T1000 (cell line): ENCODE measurements around the gene ACVRL1.

ENCODE experiments used
- DNase-seq: peaks from one replicate; lab custom pipeline; 2025; ENCODE audit warnings: mixed read lengths; lab: John Stamatoyannopoulos, UW

Gene ACVRL1

GRCh38 chr12:51915951-51916350, 8.6 kb downstream of the ACVRL1 start:
- no peak for DNase-seq

- DNase-seq = no peak
These were observed 9.8 kb downstream of the ACVRL1 start for GRCh38 chr12:51917041-51917590.

DNA sequence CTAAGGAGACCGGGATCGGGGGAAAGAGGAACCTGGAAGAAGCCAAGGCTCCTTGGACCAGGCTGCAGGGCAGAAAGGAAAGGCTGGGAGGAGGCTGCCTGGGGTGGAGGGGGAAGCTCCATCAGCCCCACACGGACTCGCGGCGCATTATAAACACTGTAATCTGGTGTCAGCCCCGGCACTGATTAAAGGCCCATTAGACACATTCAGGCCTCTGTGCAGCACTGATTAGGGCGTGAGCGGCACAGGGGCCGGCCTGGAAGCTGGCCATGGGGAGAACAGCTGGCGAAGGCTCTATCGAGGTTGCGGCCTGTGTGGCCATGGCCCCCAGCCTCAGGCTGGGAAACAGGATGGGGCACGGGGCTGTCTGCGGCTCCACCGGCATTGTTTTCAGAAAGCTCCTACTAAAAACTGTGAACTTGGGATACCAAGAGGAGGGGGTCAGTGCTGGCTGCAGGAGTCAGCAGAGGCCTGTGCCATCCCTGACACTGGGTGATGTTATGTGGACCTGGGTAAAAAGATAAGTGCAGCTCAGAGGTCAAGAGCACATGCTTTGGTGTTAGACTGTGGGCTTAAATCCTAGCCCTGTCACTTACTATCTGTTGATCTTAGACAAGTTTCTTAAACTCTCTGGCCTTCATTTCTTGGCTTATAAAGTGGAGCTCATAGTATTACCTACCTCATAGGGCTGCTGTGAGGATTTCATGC, 10.6 kb downstream of the ACVRL1 start:
- DNase-seq = no peak

DNA sequence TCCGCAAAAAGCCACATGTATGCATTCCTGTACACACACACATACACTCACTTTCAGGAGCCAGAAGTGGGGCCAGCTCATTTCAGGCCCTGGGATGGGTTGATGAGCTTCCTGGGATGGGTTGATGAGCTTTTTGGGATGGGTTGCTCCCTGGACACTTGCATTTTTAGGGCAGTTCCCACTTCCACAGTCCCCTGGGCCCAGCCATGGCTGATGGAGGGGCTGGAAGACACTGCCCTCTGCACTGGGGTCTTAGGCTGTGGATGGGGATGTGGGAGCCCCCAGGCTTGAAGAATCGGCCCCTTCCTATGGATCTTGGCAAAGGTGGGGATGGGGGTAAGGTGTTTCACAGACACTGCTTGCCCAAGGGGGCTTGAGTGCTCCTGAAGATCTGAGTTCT, 12.7 kb downstream of the ACVRL1 start:
- no peak for DNase-seq

DNA sequence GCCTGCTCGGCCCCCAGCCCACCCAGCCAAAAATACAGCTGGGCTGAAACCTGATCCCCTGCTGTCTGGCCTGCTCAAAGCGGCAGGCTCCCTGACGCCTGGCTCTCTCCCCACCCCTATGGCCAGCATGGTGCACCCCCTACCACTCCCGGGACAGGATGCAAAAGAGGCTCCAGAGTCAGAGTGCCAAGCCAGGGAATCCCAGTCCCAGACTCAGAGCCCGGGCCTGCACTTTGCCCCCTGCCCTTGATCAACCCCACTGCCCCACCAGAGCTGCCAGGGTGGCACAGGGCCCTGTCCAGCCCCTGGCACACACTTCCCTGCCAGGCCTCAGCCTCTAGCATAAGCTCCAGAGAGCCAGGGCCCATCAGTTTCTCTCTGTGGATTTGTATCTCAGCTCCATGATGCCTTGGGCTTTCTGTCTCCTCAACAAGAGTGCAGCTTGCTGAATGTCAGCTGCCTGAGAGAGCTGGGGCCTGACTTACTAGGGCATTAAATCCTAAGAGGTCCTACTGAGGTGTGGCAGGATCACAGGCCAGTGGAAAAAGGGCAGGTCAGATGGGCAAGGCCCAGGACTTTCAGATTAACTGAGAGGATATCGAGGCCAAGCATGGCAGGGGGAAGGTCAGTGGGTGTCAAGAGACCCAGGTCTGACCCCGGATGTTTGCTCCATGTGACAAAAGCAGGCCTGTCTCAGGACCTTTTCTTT, 13.9 kb downstream of the ACVRL1 start:
- no peak for DNase-seq

DNA sequence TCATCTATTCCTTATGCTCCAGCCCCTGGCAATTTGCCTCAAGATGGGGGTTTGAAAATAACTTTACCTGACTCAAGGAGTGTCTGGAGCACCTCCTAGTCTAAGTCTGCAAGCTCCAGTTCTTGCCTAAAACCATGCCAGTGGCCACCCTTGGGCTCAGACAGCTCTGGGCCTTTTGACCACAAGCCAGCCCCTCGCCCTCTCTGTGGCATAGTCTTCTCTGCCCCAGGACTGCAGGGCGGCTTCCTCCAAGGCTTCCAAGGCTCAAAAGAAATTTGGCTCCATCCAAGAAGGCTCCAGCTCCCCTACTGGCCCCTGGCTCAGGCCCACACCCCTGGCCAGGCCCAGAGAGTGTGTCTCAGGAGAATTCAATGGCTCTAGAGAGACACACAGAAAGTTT, 14.8 kb downstream of the ACVRL1 start:
- no peak for DNase-seq

DNA sequence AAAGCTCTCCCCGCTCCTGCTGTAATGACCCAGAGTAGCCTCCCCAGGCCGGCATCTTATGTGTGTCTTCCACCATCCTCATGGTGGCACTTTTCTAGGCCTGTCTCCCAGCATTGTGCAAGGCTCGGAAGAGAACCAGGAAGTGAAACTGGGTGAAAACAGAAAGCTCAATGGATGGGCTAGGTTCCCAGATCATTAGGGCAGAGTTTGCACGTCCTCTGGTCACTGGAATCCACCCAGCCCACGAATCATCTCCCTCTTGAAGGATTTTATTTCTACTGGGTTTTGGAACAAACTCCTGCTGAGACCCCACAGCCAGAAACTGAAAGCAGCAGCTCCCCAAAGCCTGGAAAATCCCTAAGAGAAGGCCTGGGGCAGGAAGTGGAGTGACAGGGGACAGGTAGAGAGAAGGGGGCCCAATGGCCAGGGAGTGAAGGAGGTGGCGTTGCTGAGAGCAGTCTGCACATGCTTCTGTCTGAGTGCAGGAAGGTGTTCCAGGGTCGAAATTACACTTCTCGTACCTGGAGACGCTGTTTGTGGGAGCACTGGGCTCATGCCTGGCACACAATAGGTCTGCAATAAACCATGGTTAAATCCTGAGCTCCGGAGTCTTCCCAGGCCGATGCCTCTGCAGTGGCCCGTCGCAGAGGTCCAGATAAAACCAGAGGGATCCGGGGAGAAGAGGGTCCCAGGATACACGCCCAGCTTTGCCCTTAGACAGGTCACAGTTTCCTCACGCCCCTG, 15.6 kb downstream of the ACVRL1 start:
- DNase-seq = no peak

DNA sequence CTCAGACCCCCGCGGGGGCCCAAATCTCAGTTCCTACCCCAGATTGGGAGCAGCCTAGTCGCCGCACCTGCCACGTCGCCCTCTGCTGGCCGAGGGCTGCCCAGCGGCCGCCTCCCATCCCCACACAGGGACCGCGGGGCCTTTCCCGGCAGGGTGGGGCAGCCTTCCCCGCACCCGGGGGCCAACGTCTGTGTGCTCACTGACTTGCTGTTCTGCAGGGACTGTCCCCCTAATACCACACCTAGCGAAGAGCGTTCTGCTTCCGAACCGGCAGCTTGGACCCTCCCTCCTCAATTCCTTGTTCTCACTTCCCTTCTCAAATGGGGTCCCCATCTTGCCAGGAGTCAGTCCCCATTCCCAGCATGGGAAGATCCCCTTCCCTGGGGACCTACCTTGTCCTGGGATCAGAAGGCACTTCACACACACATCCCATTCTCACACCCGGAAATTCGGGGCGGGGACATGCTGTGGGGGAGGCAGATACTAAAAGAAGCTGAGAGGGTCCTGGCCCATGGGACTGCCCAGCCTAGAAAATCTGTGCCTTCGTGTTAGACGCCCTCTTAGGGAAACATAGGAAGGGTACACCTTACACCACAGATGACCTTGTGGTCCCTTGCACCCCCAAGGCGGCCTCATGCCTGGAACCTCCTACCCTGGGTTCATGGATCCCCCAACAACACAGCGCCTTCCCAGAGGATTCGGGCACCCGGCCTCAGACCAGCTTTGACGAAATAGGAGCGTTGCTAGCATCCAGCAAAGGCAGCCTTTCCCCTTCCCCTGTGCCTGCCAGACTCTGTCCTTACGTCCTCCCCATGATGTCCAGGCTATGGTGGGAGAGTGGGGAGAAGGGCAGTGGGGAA, 16.4 kb downstream of the ACVRL1 start:
- no peak for DNase-seq

DNA sequence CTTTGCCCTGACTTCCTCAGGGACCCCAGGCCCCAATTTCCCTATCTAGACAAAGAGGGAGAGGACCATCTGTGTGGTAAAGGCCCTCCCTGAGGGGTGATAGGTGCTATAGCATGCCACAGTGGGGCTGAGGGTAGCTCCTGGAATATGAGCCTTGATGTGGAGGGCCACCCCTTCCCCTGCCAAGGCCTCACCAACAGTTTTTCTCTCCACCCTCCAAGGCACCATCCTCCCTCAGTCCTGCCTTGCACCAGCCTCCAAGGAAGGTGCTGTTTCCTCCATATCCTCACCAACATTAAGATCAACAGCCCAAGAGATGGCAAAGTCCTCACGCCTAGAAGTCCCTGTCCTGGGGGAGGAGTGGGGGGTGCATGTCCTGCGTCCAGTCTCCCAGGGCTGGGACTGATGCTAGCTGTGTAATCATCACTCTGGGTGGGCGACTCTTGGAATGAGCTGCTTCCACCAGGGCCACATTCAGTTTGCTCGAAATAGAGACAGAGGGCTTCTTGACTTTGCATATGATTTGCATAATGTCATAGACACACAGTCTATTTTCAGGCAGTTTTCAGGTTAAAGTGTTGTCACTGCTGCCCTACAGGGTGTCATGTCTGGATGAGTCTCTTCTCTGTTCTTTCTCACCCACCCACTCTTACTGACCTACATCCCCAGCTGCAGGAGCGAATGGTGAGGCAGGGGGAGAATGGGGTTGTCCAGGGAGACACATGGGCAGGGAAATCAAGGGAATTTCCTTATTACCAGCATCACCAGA, 17.4 kb downstream of the ACVRL1 start:
- no peak for DNase-seq

DNA sequence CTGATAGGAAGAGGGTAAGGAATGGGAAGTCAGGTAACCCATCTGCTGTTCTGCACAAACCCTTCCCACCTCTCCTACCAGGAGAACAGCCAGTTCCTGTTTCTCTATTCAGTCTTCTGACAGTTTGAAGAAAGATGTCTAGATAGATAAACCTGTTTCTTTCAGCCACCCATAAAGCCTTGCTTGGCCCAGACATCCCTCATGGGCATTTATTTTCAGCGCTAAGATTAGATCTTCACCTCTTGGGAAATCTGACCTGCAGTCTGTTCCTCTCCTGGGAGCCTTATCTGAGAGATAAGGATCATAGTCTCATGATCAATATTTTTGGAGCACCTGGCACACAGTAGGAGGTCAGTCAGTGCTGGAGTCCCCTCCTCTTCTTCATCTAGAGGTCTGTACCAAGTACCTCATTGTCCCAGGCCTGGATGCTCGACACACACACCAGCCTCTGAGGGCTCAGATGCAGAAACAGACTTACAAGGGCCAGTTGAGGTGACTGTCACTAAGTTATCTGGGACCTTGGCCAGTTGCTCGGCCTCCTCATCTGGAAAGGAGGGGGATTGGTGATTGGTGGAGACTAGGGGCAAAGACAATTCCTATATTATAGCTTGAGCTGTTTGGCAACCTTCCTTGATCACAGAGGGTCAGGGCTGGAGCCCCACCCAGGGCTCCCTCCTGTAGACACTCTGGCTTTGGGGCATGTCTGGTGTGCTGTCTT, 18.2 kb downstream of the ACVRL1 start:
- DNase-seq = no peak

DNA sequence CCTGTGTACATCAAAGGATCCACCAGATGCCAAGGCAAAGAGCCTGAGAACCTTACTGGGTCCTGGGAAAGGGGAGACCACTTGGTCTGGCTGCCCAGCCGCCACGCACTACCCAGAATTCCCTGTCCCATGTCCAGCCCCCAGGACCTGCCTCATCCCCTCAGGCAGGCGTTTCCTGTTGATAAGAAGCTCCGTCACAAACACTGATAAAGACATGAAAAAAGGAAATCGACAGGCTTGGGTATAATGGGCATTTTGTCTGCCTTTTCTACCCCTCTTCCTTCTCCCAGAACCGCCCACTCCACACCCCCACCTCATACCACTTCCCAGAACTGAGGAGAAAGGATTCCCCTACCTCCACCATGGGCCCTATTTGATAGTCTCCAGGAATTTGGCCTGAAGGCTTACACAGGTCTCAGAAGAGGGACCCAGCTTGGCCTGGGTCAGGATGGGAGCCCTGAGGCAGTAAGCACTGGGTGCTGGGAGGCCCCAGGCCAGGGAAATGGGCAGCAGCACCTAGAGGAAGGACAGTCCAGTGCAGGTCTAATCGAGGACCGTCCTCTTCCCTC, 18.8 kb downstream of the ACVRL1 start:
- DNase-seq = no peak

DNA sequence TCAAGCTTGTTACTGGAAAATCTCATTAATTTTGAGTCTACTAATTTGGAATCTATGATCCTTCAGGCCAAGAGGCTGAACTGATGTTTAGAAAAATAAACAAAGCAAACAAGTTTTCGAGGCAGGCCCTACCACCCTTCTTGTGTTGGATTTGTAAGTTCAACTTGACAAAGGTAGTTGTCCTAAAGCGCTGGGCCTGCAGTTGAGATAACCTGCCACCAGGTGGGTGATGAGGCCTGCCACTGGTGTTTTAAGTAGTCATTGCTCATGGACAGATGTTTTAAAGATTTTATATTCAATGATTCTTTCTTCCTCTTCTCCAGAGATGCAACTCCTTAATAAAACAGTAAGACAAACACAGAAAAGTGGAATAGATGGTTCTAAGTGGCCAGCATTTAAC, 19.4 kb downstream of the ACVRL1 start:
- no peak for DNase-seq

DNA sequence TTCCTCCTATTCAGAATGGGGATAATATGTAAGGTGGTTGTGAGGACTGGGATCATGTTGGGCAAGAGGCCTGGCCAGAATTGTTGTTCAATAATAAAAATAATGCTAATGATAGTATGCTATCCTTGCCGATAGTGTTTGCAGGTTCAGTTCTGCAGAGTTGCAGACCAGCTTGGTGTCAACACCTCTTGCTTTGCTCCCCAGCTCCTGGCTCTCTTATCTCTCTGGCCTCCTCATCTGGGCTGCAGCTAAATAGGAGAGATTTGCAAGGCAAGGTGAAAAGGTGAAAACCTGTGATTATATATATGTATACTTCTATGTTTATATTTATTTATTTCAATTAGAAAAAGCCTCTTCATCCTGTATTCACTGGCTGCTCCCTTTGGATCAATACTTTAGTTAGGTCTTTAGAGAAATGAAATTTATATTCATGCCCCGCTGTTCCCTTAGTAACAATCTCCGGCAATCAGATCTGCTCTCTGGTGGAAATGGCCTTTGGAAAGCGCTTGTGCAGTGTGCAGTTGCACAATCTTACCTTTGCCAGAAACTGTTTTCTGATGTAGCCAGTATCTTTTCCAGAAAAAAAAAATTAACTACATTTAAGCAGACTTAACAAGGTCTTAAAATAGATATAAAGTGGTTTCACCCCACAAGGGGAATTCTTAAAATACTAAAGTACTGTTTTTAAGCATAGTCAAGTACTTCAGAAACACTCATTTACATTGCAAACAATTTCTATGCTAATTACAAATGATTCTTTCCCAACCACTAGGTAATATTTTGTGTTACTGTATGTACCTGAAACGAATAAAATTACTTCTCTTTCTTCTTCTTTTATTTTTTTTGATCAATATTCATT, 25.1 kb downstream of the ACVRL1 start:
- DNase-seq = no peak

GRCh38 chr12:51934080-51934479, 26.8 kb downstream of the ACVRL1 start:
- no peak for DNase-seq

DNA sequence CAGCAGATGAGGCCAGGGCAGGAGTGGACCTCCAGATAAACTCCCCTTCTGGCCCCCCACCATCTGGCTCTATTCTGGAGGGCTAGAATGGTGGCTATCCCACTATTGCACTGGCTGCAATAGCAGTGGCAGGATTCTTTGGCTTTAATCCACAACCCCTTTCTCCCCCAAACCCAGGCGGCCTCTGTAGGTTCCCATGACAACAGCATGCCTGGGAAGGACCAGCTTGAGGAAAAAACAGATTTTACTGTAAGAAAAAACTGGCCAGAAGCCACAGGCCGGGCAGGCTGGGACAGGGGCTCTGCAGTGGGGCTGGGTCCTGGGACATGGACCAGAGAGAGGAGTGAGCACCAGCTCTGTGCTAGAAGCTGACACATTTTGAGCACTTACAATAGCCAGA, 30.6 kb downstream of the ACVRL1 start:
- DNase-seq = no peak

GRCh38 chr12:51938726-51939125, 31.4 kb downstream of the ACVRL1 start:
- DNase-seq = no peak

DNA sequence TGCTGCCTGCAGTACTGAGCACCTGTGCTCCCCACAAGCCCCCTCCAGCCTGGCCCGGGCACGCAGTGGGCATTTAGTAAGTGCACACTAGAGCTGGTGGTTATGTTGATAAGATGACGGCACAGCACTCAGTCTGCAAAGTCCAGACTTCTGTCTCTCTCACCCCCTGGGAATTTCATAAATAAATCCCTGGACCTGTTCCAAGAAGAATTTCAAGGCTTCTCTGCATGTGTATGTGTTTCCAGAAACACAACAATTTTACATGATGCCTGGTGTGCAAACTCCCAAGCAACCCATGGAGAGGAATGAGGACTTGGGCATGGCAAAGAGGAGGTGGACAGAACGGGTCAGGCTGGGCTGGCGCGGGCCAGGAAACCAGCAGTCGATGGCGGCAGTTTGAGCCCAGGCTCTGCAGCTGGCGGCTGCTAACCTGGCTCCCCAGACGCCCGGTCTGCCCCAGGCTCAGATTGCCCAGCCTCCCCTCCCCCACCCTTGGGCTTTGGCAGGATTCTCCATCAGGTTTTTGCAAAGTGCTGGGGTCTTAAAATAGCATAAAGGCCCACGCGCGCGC, 33.8 kb downstream of the ACVRL1 start:
- DNase-seq = no peak

- no peak for DNase-seq
These were observed 34.3 kb downstream of the ACVRL1 start for GRCh38 chr12:51941604-51942003.

DNA sequence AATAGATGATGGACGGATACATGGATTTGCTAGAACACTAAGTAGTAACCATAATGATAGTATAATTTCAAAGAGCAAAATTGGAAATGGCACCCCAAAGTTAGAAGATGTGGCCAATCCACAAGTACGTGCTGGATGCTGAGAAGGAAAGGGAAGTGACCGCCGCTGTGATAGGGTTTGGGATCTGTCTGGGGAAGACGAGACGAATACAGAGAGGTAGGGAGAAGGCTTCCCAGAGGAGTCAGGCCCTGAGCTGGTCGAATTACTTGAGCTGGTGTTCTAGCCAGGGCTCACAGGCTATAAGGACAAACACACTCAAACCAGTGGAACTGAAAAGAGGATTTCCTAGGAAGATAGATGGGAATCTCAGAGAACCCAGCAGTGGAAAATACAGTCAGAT, 34.8 kb downstream of the ACVRL1 start:
- no peak for DNase-seq
